Right lobe of liver (tissue), 6 donors: ENCODE data around the gene CDCA7L. TPM values are rescaled to one million over a fixed set of nuclear protein-coding genes. Genes with fewer than 3 reads are reported as not detected.

Experiments used
- ATAC-seq, 4 donors: fragments of 200-7000 bp; cut with Tn5 transposase; one replicate each; pipeline ENCODE4 v1.9.1; 2020; ENCODE audit warnings: mild to moderate bottlenecking in 4 of 4, moderate library complexity in 4 of 4
- DNase-seq, 3 donors: peaks; one replicate each; pipeline ENCODE4 v3.0.0-alpha.2; 2020
- H3K27ac ChIP-seq, 3 donors: fragments of 200-600 bp; one replicate each; pipeline ENCODE4 v1.8.0; 2022
- H3K27me3 ChIP-seq, 2 donors: fragments of 200-600 bp; one replicate each; pipeline ENCODE4 v1.8.0; 2022
- H3K36me3 ChIP-seq, 4 donors: fragments of 200-600 bp; sonication (generic) in 1 of 4; one replicate each; pipeline versions ENCODE4 v1.5.1 to v1.8.0; 2017 to 2022; ENCODE audit warnings: control low read depth in 1 of 4
- H3K4me1 ChIP-seq, 4 donors: fragments of 200-600 bp; sonication (generic) in 1 of 4; one replicate each; pipeline versions ENCODE4 v1.5.1 to v1.8.0; 2017 to 2022; ENCODE audit warnings: control low read depth in 1 of 4
- H3K4me3 ChIP-seq, 3 donors: fragments of 200-600 bp; one replicate each; pipeline ENCODE4 v1.8.0; 2022
- H3K9me3 ChIP-seq, 4 donors: fragments of 200-600 bp; sonication (generic) in 1 of 4; one replicate each; pipeline versions ENCODE4 v1.5.1 to v1.8.0; 2017 to 2022; ENCODE audit warnings: control low read depth in 1 of 4
- CTCF ChIP-seq, 4 donors: fragments of 200-600 bp in 3 of 4; fragments of 450-650 bp in 1 of 4; IDR thresholded peaks; one replicate each; pipeline versions ENCODE4 v1.5.1 to v1.8.0; 2016 to 2022; ENCODE audit warnings: antibody characterized with exemption in 4 of 4, mild to moderate bottlenecking in 2 of 4
- POLR2A ChIP-seq: fragments of 450-650 bp; IDR thresholded peaks from one replicate; pipeline ENCODE4 v1.6.1; 2017; ENCODE audit warnings: antibody characterized with exemption, mild to moderate bottlenecking
- WGBS: methylation state at CpG from one replicate; pipeline ENCODE4 v1.1.6; 2018; ENCODE audit warnings: low coverage, low lambda C conversion rate; ENCODE audit not compliant: insufficient coverage; ENCODE audit errors: missing lambda C conversion rate; 5-methylcytosine and 5-hydroxymethylcytosine counted together
- intact Hi-C, 2 donors: fragments of 100-400 bp; cut with DNase I; formaldehyde crosslinking; loops; one replicate each; pipeline versions ENCODE4 v1.11.2 to v1.14.1; 2022
- total RNA-seq, 6 experiments: library from RNA; depleted of rRNA in 2 of 6; stranded (reverse); fragments of >200 nt in 2 of 6; fragmentation: NEBNext Ultra II Directional in 3 of 6; extraction: Animal tissue kit (Norgen Biotek cat#: 25700) in 3 of 6; gene quantifications; one replicate each; pipeline versions ENCODE4 v1.1.0 to v1.2.4, GENCODE V29; 2016 to 2023
- donor health status: DM: no; HTN: yes; CAD: no.
- donor health status: DM: no; HTN: no; CAD: no.
- donor health status: DM: no; HTN: no; CAD: no.
- donor health status: DM: no; HTN: yes; CAD: no.
- donor health status: DM: no; HTN: yes; CAD: no.

The CDCA7L gene
- total RNA-seq, 6 experiments from 2014 or later: 3.3 to 6.0 (median 4.3) TPM

GRCh38 chr7:21981524-21981923 lies 35.8 kb upstream of the CDCA7L start:
- Histone ChIP-seq H3K36me3 (no peaks in the 10 kb centered on the region), H3K4me1 (no peaks in the 10 kb centered on the region), H3K27me3 (no peaks in the 10 kb centered on the region), H3K9me3 (no peaks in the 10 kb centered on the region), H3K4me3 (no peak overlapping the region), H3K27ac (no peak overlapping the region)
- 38% methylated on average over 2 of the region's 2 CpGs for WGBS
- ATAC-seq: no peak
- DNase-seq: no peak
- intact Hi-C loops: no loop called here
- TF ChIP-seq POLR2A: no peak
- no peak for TF ChIP-seq CTCF (IDR thresholded peaks at IDR 0.05)

DNA sequence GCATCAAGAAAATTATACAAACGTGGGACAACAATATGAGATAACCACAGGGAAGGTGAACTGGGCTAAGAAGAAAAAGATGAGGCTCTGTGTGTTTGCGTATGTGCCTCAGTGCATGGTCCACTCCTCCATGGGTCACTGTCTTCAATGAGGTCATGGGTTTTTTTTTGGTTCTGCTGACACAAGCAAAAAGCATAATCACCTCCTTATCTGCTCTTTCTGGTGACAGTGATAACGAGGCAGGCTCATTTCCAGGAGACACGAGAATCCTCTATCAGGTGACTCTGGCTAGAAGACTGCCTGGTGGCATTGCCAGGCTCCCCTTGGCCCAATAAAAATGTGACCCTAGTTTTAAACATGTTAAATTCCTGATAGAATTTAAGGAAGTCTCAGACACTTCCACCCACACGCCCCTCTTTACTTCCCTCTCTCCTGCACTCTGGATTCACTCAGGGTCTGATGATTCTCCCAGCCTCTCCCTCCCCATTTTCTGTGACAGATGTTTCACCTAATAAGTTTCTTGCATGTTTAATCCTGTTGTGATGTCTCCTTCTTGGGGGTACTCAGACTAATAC lies 35.3 kb upstream of the CDCA7L start:
- no peaks in the 10 kb centered on the region for H3K27me3 ChIP-seq
- DNase-seq: no peak
- H3K4me3 ChIP-seq: no peak overlapping the region
- ATAC-seq: peak in 1 of 4 donors; percentile 43
- H3K36me3 ChIP-seq: no peaks in the 10 kb centered on the region
- intact Hi-C loops: no loop called here
- H3K4me1 ChIP-seq: no peaks in the 10 kb centered on the region
- no peak for TF ChIP-seq CTCF (IDR thresholded peaks at IDR 0.05)
- TF ChIP-seq POLR2A: no peak
- 29% methylated on average over 5 of the region's 5 CpGs for WGBS
- no peak overlapping the region for H3K27ac ChIP-seq
- H3K9me3 ChIP-seq: no peaks in the 10 kb centered on the region

- no peaks in the 10 kb centered on the region for H3K36me3 ChIP-seq
- intact Hi-C loops: no loop called here
- TF ChIP-seq POLR2A (no peak), CTCF (IDR thresholded peaks at IDR 0.05) (no peak)
- H3K9me3 ChIP-seq: no peaks in the 10 kb centered on the region
- H3K27ac ChIP-seq: no peak overlapping the region
- WGBS: 53% methylated on average over 2 of the region's 5 CpGs
- H3K4me3 ChIP-seq: no peak overlapping the region
- ATAC-seq (no peak), DNase-seq (no peak)
- no peaks in the 10 kb centered on the region for H3K4me1 ChIP-seq
- H3K27me3 ChIP-seq: no peaks in the 10 kb centered on the region
Observed at GRCh38 chr7:21972397-21972784, 26.7 kb upstream of the CDCA7L start.

DNA sequence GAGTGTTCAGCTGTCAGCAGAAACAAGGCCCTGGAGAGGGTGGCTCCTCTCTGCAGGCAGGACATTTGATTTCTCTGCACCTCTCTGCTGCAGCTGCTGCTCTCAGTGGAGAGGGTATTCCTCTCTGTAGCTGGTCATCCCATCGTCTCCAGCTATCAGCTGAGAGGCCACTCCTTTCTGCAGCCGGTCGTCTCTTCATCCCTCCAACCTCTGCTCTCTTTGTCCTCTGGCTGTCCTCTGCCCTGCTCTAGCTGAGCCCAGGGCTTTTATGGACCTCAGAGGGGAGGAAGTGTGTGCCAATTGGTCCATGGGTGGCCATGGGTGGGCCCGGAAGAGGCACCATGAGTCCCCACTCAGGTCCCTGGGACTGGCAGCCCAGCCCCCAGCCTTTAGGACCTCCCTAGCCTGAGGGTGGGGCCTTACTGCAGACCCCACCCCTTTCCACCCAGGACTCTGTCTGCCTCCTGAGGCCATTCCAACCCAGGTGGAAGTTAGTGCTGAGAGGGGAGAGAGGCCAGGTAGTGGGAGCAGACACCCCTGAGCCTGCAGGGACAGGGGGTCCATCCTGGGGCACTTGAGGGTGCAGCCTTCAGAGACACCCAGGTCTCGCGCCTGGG lies 26.2 kb upstream of the CDCA7L start:
- intact Hi-C loops: no loop called here
- H3K36me3 ChIP-seq: no peaks in the 10 kb centered on the region
- H3K9me3 ChIP-seq: no peaks in the 10 kb centered on the region
- TF ChIP-seq CTCF (IDR thresholded peaks at IDR 0.05) (no peak), POLR2A (no peak)
- ATAC-seq (no peak), DNase-seq (no peak)
- WGBS: 86% methylated on average over 2 of the region's 6 CpGs
- no peaks in the 10 kb centered on the region for H3K4me1 ChIP-seq
- no peak overlapping the region for H3K4me3 ChIP-seq
- no peak overlapping the region for H3K27ac ChIP-seq
- no peaks in the 10 kb centered on the region for H3K27me3 ChIP-seq
